WTC11 (cell line): ENCODE data around the gene DLX2.

Experiments used
- E2F1 ChIP-seq: sonication (generic); formaldehyde crosslinking; IDR thresholded peaks from 2 replicates; pipeline ENCODE4 v1.8.0; 2022; ENCODE audit warnings: mild to moderate bottlenecking, missing genetic modification reagents
- NR1H2 ChIP-seq: sonication (generic); formaldehyde crosslinking; IDR thresholded peaks from 2 replicates; pipeline ENCODE4 v1.9.0; 2021; ENCODE audit warnings: mild to moderate bottlenecking, moderate library complexity, missing genetic modification reagents
- TCF7 ChIP-seq: sonication (generic); formaldehyde crosslinking; IDR thresholded peaks from 2 replicates; pipeline ENCODE4 v1.8.0; 2022; ENCODE audit warnings: mild to moderate bottlenecking, low read depth, missing genetic modification reagents, moderate library complexity
- TEAD4 ChIP-seq: sonication (generic); formaldehyde crosslinking; IDR thresholded peaks from 2 replicates; pipeline ENCODE4 v1.8.0; 2022; ENCODE audit warnings: mild to moderate bottlenecking, missing genetic modification reagents
- ZNF416 ChIP-seq: fragments of 250-450 bp; sonication (Bioruptor Pico); IDR thresholded peaks from 2 replicates; pipeline ENCODE4 v1.9.0; 2021; ENCODE audit warnings: mild to moderate bottlenecking, inconsistent platforms

GRCh38 chr2:172135446-172135845 lies 32.7 kb upstream of the DLX2 start:
- no peak for TF ChIP-seq NR1H2
- no peak for TF ChIP-seq TCF7 (CRISPR knock-in tag)
- TF ChIP-seq ZNF416 (CRISPR knock-in tag): no peak
- TF ChIP-seq TEAD4 (CRISPR knock-in tag): no peak
- TF ChIP-seq E2F1 (CRISPR knock-in tag): no peak
